HG03439 (cell line): ENCODE measurements around the gene CCDC172.

Source experiments
- ATAC-seq: cut with Tn5 transposase; IDR thresholded peaks from one replicate; pipeline ENCODE4 v1.9.1; 2021; ENCODE audit warnings: mild to moderate bottlenecking, moderate library complexity; ENCODE audit not compliant: unreplicated experiment

CCDC172 gene

DNA sequence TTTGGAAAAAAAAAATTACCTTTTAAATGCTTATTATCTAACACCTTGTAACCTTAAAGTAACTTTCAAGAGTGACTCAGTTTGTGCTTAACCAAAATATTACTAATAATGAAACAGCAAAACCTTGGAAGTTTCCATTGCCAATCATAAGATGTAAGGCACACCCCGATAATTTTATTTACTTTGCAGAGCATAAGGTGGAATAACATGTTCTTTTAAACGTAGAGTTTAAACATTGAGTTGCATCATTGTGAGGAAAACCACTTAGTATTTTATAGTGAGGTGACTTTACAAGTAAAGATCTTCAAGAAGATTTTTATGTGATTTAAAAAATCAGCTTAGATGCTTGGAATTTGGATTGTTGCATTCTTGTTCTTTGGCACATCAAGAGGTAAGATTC is 103.4 kb downstream of the CCDC172 start, which contains the start of gene PNLIPRP3:
TSS of gene PNLIPRP3 (plus strand) at position 177 of the 400 bp plus-strand sequence. CDS start at position 343, 166 bp downstream.
- no peak for ATAC-seq

DNA sequence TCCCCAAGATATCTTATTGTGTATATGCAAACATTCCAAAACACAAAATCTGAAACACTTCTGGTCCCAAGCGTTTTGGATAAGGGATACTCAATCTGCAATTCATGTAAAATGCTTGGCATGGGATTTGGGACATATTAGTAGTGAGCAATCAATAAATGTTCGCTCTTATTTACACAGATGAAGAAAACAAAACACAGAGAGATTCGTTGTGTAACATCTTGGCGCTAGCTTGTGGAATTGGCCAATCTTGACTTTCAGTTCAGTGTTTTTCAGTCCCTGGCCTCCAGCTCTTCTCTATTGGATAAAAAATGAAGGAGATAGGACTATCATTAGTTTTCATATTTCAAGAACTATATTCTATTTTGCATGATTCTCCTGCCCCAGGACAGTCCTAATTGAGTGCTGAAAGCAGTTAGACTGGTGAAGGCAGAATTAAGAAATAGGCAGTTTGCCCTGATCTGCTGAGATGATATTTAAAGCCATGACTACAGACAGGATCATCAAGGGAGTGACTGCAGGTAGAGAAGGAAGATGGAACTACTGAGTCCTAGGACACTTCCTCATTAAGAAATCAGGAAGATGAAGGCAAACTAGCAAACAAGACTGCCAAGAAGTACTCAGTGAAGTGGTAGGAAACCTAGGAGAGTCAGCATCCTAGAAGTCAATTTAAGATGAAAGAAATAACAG is 105.2 kb downstream of the CCDC172 start:
- ATAC-seq: no peak
